GM12878 (cell line): Measurements from ENCODE around the gene SENP1. TPM values are rescaled to one million over a fixed set of nuclear protein-coding genes. Genes with fewer than 3 reads are reported as not detected.

Source experiments
- ATAC-seq: fragments of 200-7000 bp; cut with Tn5 transposase; 3 replicates; pipeline ENCODE4 v1.9.1; 2020; ENCODE audit warnings: mild to moderate bottlenecking, moderate library complexity
- BruUV-seq: library from RNA; stranded (reverse); fragments of 400-500 nt; replicated peaks from 2 replicates; lab custom pipeline; 2021; lab: Mats Ljungman, UMichigan
- CTCF ChIA-PET: fragments of 300-600 bp; sonication (Branson Sonifier 250); formaldehyde crosslinking; extraction: SDS; loops from one replicate; lab custom pipeline; 2021; ENCODE audit warnings: inconsistent platforms; lab: Yijun Ruan, JAX
- POLR2A ChIA-PET: fragments of 350-600 bp; formaldehyde crosslinking; extraction: SDS; loops from one replicate; lab custom pipeline; 2021; ENCODE audit warnings: inconsistent platforms; lab: Charles Lee
- RAD21 ChIA-PET: fragments of 300-600 bp; sonication (Branson Sonifier 250); formaldehyde crosslinking; loops from one replicate; lab custom pipeline; 2023; ENCODE audit warnings: antibody characterized with exemption; ENCODE audit not compliant: unreplicated experiment; lab: Charles Lee
- SMC1A ChIA-PET: fragments of 300-600 bp; sonication (Branson Sonifier 250); formaldehyde crosslinking; loops from one replicate; lab custom pipeline; 2023; ENCODE audit not compliant: unreplicated experiment, uncharacterized antibody; lab: Charles Lee
- DNase-seq: peaks from one replicate; pipeline ENCODE4 v3.0.0-alpha.2; 2011; ENCODE audit warnings: low read depth, low spot score
- FAIRE-seq: peaks from 3 replicates; lab custom pipeline; 2011; peaks lifted over from hg19 to GRCh38; lab: Jason Lieb, UNC
- H2AFZ ChIP-seq: 2 replicates; pipeline ENCODE4 v1.6.0; 2011; ENCODE audit warnings: low read depth, low read length, control low read depth; ENCODE audit not compliant: control insufficient read depth
- H3K27ac ChIP-seq: 2 replicates; pipeline ENCODE4 v1.5.1; 2011; ENCODE audit warnings: control low read depth; ENCODE audit not compliant: control insufficient read depth, insufficient read depth
- H3K27me3 ChIP-seq, 2 experiments: replicated peaks in 1 of 2; 2 replicates each; pipeline versions ENCODE4 v1.6.0 to v1.6.1; 2011; ENCODE audit warnings: low read length in 1 of 2; ENCODE audit not compliant: control insufficient read depth in 2 of 2, insufficient read depth in 2 of 2
- H3K36me3 ChIP-seq, 2 experiments: 2 replicates each; pipeline ENCODE4 v1.5.1; 2011; ENCODE audit warnings: low read length in 1 of 2; ENCODE audit not compliant: control insufficient read depth in 2 of 2, insufficient read depth in 2 of 2
- H3K4me1 ChIP-seq: 2 replicates; pipeline ENCODE4 v1.6.1; 2011; ENCODE audit warnings: mild to moderate bottlenecking, low read length, moderate library complexity, mixed read lengths; ENCODE audit not compliant: control insufficient read depth, insufficient read depth
- H3K4me2 ChIP-seq: 2 replicates; pipeline ENCODE4 v1.6.0; 2011; ENCODE audit warnings: control low read depth; ENCODE audit not compliant: control insufficient read depth, insufficient read depth
- H3K4me3 ChIP-seq: fragments of 200-600 bp; sonication (generic); 2 replicates; pipeline ENCODE4 v1.5.1; 2016
- H3K79me2 ChIP-seq: 2 replicates; pipeline ENCODE4 v1.6.0; 2011; ENCODE audit warnings: low read length; ENCODE audit not compliant: control insufficient read depth, insufficient read depth
- H3K9ac ChIP-seq: 2 replicates; pipeline ENCODE4 v1.8.0; 2011; ENCODE audit warnings: low read length, control low read depth, mixed read lengths; ENCODE audit not compliant: control insufficient read depth, insufficient read depth
- H3K9me3 ChIP-seq: replicated peaks from 3 replicates; pipeline ENCODE4 v1.5.1; 2011; ENCODE audit warnings: mild to moderate bottlenecking, low read length; ENCODE audit not compliant: control insufficient read depth, insufficient read depth
- H4K20me1 ChIP-seq: 2 replicates; pipeline ENCODE4 v1.6.0; 2011; ENCODE audit not compliant: control insufficient read depth, insufficient read depth
- CHD1 ChIP-seq: IDR thresholded peaks from 2 replicates; pipeline ENCODE4 v1.6.1; 2012; ENCODE audit warnings: low read depth, low read length, improper control_type of control experiment
- NR2C2 ChIP-seq: IDR thresholded peaks from 2 replicates; pipeline ENCODE4 v1.6.1; 2011; ENCODE audit warnings: borderline replicate concordance, low read depth; ENCODE audit not compliant: control insufficient read depth, insufficient read length
- WGBS: methylation state at CpG from one replicate; pipeline ENCODE4 v1.1.6; 2016; ENCODE audit warnings: low lambda C conversion rate; ENCODE audit not compliant: insufficient replicate concordance, insufficient coverage; ENCODE audit errors: missing lambda C conversion rate; 5-methylcytosine and 5-hydroxymethylcytosine counted together
- in situ Hi-C: fragments of 300-500 bp; cut with MboI; formaldehyde crosslinking; loops from 9 replicates; pipeline ENCODE4 v1.14.3; 2018; ENCODE audit warnings: mixed read lengths
- intact Hi-C: fragments of 100-400 bp; cut with micrococcal nuclease; formaldehyde crosslinking; loops from one replicate; pipeline ENCODE4 v1.14.2; 2022; ENCODE audit not compliant: unreplicated experiment
- polyA plus RNA-seq, 11 experiments: library from polyadenylated mRNA; depleted of rRNA in 4 of 11; unstranded in 6 of 11; stranded (reverse) in 5 of 11; fragments of >200 nt; fragmentation: Nextera tagmentation in 4 of 11; fragmentation: Illumina TruSeq in 1 of 11; extraction: Ambion mirVana in 4 of 11; extraction: Trizol in 1 of 11; gene quantifications; 1 replicate in 1 of 11; 2 replicates in 10 of 11; pipeline versions ENCODE4 v1.2.1 to v1.2.3, GENCODE V29; 2011 to 2016; ENCODE audit warnings: inconsistent platforms in 2 of 11, missing spikeins in 2 of 11, low read depth in 1 of 11
- total RNA-seq, 4 experiments: library from RNA; depleted of rRNA in 3 of 4; stranded (reverse); fragments of >200 nt in 3 of 4; fragmentation: Illumina TruSeq in 1 of 4; extraction: Trizol in 1 of 4; gene quantifications; 2 replicates each; pipeline versions ENCODE4 v1.2.1 to v1.2.3, GENCODE V29; 2013 to 2021
- TF ChIP-seq, protein P1 (sequence below): IDR thresholded peaks from 2 replicates; pipeline ENCODE4 v1.6.1; 2012; ENCODE audit warnings: low read depth, low read length, improper control_type of control experiment

Gene SENP1
- total and polyA plus RNA-seq, 10 of the 15 experiments (the other 5 are each of a cell fraction or from before 2014, with no cell fraction given): 8.1 to 52.4 (median 26.1) TPM

DNA sequence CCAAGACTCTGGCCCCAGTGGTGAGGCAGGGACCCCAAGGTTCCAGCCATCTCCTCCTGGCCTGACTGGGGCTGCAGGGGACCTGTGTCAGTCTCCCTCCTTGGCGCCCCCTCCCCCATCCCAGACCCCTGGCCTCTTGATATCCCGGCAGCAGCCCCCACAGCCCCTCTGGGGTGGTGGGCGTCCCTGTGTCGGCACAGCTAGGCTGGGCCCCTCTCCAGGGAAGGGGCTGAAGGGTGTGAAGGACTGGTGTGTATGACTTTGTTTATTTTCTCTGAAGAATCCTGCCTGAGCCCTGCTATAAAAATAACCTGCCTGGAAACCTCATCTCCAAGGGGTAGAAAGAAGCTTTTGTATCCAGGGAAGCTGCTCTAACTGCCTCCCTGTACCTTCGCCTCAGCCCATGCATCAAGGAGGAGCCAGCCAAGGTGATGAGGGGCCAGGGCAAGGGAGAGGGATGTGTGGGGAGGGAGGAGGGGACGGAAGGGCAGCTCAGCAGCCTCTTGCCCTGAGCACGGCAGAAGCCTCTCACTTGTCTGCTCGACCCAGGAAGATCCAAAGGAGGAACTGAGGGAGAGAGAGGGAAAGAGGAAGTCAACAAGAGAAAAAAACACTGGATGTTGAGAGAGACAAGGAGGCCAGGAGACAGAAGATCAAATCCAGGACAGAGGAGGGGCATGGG lies 76.2 kb downstream of the SENP1 start:
- ChIA-PET CTCF (interaction anchor here (1.3 kb wide), 1 partner anchor 135 kb away, joined by 3 read pairs; no protein-coding TSS in a partner anchor), POLR2A (interaction anchor here (0.5 kb wide), 1 partner anchor 107 kb away, joined by 3 read pairs; no protein-coding TSS in a partner anchor)
- WGBS: 33% methylated on average over 7 of the region's 8 CpGs

More for the DNA sequence above, 76.2 kb downstream of the SENP1 start:
- H3K9ac ChIP-seq: no peak overlapping the region
- FAIRE-seq (no peak), DNase-seq (no peak), ATAC-seq (no peak)
- RAD21 ChIA-PET: no interaction called here
- H3K4me3 ChIP-seq: no peak overlapping the region
- no peak overlapping the region for H3K4me2 ChIP-seq
- peak overlapping the region; percentile 21; the same call in 1 of the 2 replicates for H2AFZ ChIP-seq
- H3K4me1 ChIP-seq: no peaks in the 10 kb centered on the region
- peaks cover 0 to 2% of the 10 kb centered on the region in 2 experiments; a peak in 1 of 4 replicates for H3K27me3 ChIP-seq
- TF ChIP-seq NR2C2 (no peak), CHD1 (no peak)
- TF ChIP-seq, protein P1, sequence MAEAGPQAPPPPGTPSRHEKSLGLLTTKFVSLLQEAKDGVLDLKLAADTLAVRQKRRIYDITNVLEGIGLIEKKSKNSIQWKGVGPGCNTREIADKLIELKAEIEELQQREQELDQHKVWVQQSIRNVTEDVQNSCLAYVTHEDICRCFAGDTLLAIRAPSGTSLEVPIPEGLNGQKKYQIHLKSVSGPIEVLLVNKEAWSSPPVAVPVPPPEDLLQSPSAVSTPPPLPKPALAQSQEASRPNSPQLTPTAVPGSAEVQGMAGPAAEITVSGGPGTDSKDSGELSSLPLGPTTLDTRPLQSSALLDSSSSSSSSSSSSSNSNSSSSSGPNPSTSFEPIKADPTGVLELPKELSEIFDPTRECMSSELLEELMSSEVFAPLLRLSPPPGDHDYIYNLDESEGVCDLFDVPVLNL: no peak
- BruUV-seq: no TSS peak
- in situ Hi-C loops (no loop called here), intact Hi-C loops (no loop called here)
- H3K36me3 ChIP-seq: no peaks in the 10 kb centered on the region
- no peak overlapping the region for H3K27ac ChIP-seq
- SMC1A ChIA-PET: no interaction called here
- no peaks in the 10 kb centered on the region for H3K9me3 ChIP-seq
- H4K20me1 ChIP-seq: no peaks in the 10 kb centered on the region
- H3K79me2 ChIP-seq: no peaks in the 10 kb centered on the region
